Chondrocyte (in vitro differentiated cells): ENCODE results near the gene AKAP7. TPM values are rescaled to one million over a fixed set of nuclear protein-coding genes. Genes with fewer than 3 reads are reported as not detected.
A peak's percentile ranks its signal among the peaks of the same experiment; 100 is the strongest.

ENCODE experiments used
- DNase-seq: peaks from one replicate; pipeline ENCODE4 v3.0.0; 2021; ENCODE audit warnings: mixed read lengths, low spot score
- H3K27ac Mint-ChIP-seq: one replicate; pipeline ENCODE4 v1.8.0; 2021; ENCODE audit warnings: mild to moderate bottlenecking, moderate library complexity, mixed read lengths; ENCODE audit not compliant: unreplicated experiment
- H3K27me3 Mint-ChIP-seq: 2 replicates; pipeline ENCODE4 v1.8.0; 2021; ENCODE audit warnings: low read depth, mixed read lengths
- H3K36me3 Mint-ChIP-seq: 2 replicates; pipeline ENCODE4 v1.8.0; 2021; ENCODE audit warnings: low read depth, mixed read lengths
- H3K4me1 Mint-ChIP-seq: 2 replicates; pipeline ENCODE4 v1.8.0; 2021; ENCODE audit warnings: low read depth, mild to moderate bottlenecking, mixed read lengths
- H3K4me3 Mint-ChIP-seq: one replicate; pipeline ENCODE4 v1.8.0; 2021; ENCODE audit warnings: mild to moderate bottlenecking, moderate library complexity, mixed read lengths; ENCODE audit not compliant: unreplicated experiment
- H3K9me3 Mint-ChIP-seq: 2 replicates; pipeline ENCODE4 v1.8.0; 2021; ENCODE audit warnings: low read depth, mixed read lengths
- CTCF ChIP-seq: fragments of 200-600 bp; sonication (generic); IDR thresholded peaks from 2 replicates; pipeline ENCODE4 v1.5.0; 2021; ENCODE audit warnings: antibody characterized with exemption, mild to moderate bottlenecking, moderate library complexity
- total RNA-seq: library from RNA; stranded (reverse); gene quantifications from 3 replicates; pipeline ENCODE4 v1.2.1, GENCODE V29; 2021

AKAP7 gene
- total RNA-seq, 1 donor from 2014 or later, result 5.0 TPM

- TF ChIP-seq CTCF, result no peak
- Mint-ChIP-seq H3K27me3 (no peaks in the 10 kb centered on the region), H3K4me3 (no peak overlapping the region), H3K27ac (peak overlapping the region; percentile 10), H3K9me3 (peaks cover 9% of the 10 kb centered on the region), H3K4me1 (peaks cover 49% of the 10 kb centered on the region), H3K36me3 (no peaks in the 10 kb centered on the region)
- DNase-seq, result no peak
These were observed 32.0 kb upstream of the AKAP7 start for GRCh38 chr6:131103296-131103695.

GRCh38 chr6:131103901-131104300 is 31.4 kb upstream of the AKAP7 start:
- Mint-ChIP-seq H3K36me3 (no peaks in the 10 kb centered on the region), H3K4me3 (no peak overlapping the region), H3K27me3 (no peaks in the 10 kb centered on the region), H3K4me1 (peaks cover 49% of the 10 kb centered on the region), H3K27ac (no peak overlapping the region), H3K9me3 (peaks cover 9% of the 10 kb centered on the region)
- no peak for DNase-seq
- no peak for TF ChIP-seq CTCF

GRCh38 chr6:131107151-131107550 is 28.1 kb upstream of the AKAP7 start:
- H3K27me3 Mint-ChIP-seq, result no peaks in the 10 kb centered on the region
- DNase-seq, result no peak
- no peaks in the 10 kb centered on the region for H3K9me3 Mint-ChIP-seq
- H3K27ac Mint-ChIP-seq, result no peak overlapping the region
- no peak overlapping the region for H3K4me3 Mint-ChIP-seq
- H3K4me1 Mint-ChIP-seq, result peaks cover 45% of the 10 kb centered on the region
- no peak for TF ChIP-seq CTCF
- no peaks in the 10 kb centered on the region for H3K36me3 Mint-ChIP-seq

DNA sequence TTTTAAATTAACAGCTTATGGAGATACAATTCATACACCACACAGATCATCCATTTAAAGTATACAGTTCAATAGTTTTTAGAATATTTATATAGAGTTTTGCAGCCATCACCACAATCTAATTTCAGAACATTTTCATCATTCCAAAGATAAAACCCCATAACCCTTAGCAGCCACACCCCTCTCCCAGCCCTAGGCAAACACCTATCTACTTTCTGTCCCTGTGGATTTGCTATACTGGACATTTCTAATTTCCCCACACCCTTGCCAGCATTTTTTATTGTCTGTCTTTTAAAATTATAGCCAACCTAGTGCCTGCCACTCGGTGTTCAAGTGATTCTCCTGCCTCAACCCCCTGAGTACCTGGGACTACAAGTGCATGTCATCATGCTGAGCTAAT is 23.0 kb upstream of the AKAP7 start:
- no peak for TF ChIP-seq CTCF
- Mint-ChIP-seq H3K4me1 (peaks cover 14% of the 10 kb centered on the region), H3K27me3 (no peaks in the 10 kb centered on the region), H3K9me3 (peaks cover 5% of the 10 kb centered on the region), H3K27ac (no peak overlapping the region), H3K4me3 (no peak overlapping the region), H3K36me3 (no peaks in the 10 kb centered on the region)
- DNase-seq, result no peak

DNA sequence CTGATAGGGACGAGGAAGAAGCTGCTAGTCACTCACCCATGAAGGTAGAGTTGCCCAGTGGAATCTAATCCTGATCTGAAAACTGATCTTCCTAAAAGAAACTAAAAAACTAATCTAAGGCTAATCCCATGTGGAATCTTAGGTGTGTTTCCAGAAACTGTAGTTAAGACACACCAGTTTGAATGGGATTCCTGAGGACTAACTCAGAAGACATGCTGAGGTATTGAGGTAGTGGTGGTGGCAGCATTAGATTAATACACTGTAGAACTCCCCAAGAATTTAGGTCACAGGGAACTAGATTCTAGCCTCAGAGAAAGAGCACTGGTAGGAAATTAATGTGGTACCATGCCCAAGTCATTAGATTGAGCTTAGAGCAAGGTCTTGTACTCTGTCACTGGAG is 19.6 kb upstream of the AKAP7 start:
- no peak overlapping the region for H3K27ac Mint-ChIP-seq

More for the DNA sequence above, 19.6 kb upstream of the AKAP7 start:
- Mint-ChIP-seq H3K4me1 (peaks cover 8% of the 10 kb centered on the region), H3K9me3 (peaks cover 5% of the 10 kb centered on the region), H3K36me3 (no peaks in the 10 kb centered on the region), H3K4me3 (no peak overlapping the region), H3K27me3 (no peaks in the 10 kb centered on the region)
- TF ChIP-seq CTCF, result no peak
- DNase-seq, result no peak
